Fibroblast of lung (primary cell): Measurements from ENCODE around the gene CSNK2A1. TPM values are rescaled to one million over a fixed set of nuclear protein-coding genes. Genes with fewer than 3 reads are reported as not detected.
A peak's percentile ranks its signal among the peaks of the same experiment; 100 is the strongest.

Source experiments
- DNase-seq, 2 donors: peaks; one replicate each; pipeline versions ENCODE4 v3.0.0 to v3.0.0-alpha.2; 2010; ENCODE audit warnings: low read depth in 2 of 2
- H2AFZ ChIP-seq: 2 replicates; pipeline ENCODE4 v1.5.1; 2012; ENCODE audit warnings: low read length, control low read depth, inconsistent platforms
- H3K27ac ChIP-seq: 2 replicates; pipeline ENCODE4 v1.5.1; 2011; ENCODE audit warnings: low read length, control low read depth; ENCODE audit not compliant: insufficient read depth
- H3K27me3 ChIP-seq: 2 replicates; pipeline ENCODE4 v1.5.1; 2011; ENCODE audit warnings: mild to moderate bottlenecking, low read length; ENCODE audit not compliant: control insufficient read depth, insufficient read depth
- H3K36me3 ChIP-seq: 2 replicates; pipeline ENCODE4 v1.5.1; 2011; ENCODE audit warnings: low read length; ENCODE audit not compliant: control insufficient read depth, insufficient read depth
- H3K4me1 ChIP-seq: 2 replicates; pipeline ENCODE4 v1.5.1; 2011; ENCODE audit warnings: low read length; ENCODE audit not compliant: control insufficient read depth, insufficient read depth; ENCODE audit errors: extremely low read depth
- H3K4me2 ChIP-seq: 2 replicates; pipeline ENCODE4 v1.5.1; 2011; ENCODE audit warnings: low read length, control low read depth; ENCODE audit not compliant: insufficient read depth; ENCODE audit errors: extremely low read depth
- H3K4me3 ChIP-seq, 4 experiments: fragments of 200-600 bp in 1 of 4; sonication (generic) in 1 of 4; replicated peaks in 1 of 4; 2 replicates each; pipeline ENCODE4 v1.5.1; 2011 to 2016; ENCODE audit warnings: low read length in 4 of 4, low read depth in 3 of 4, mild to moderate bottlenecking in 3 of 4, control low read depth in 2 of 4, inconsistent platforms in 1 of 4, mixed read lengths in 1 of 4; ENCODE audit not compliant: insufficient read depth in 1 of 4; ENCODE audit errors: control extremely low read depth in 1 of 4
- H3K79me2 ChIP-seq: 2 replicates; pipeline ENCODE4 v1.5.1; 2012; ENCODE audit warnings: mild to moderate bottlenecking, low read length, inconsistent platforms; ENCODE audit not compliant: control insufficient read depth, insufficient read depth
- H3K9ac ChIP-seq: 2 replicates; pipeline ENCODE4 v1.5.1; 2011; ENCODE audit warnings: mild to moderate bottlenecking, low read length, control low read depth; ENCODE audit not compliant: insufficient read depth
- H3K9me3 ChIP-seq: 2 replicates; pipeline ENCODE4 v1.5.1; 2012; ENCODE audit warnings: low read depth, low read length; ENCODE audit not compliant: control insufficient read depth, insufficient read depth
- H4K20me1 ChIP-seq: 2 replicates; pipeline ENCODE4 v1.5.1; 2011; ENCODE audit warnings: low read length; ENCODE audit not compliant: control insufficient read depth, insufficient read depth; ENCODE audit errors: extremely low read depth
- CTCF ChIP-seq, 2 donors: IDR thresholded peaks in 1 of 2; conservative IDR thresholded peaks in 1 of 2; 1 replicate in 1 of 2; 2 replicates in 1 of 2; pipeline ENCODE4 v1.5.1; 2011 to 2012; ENCODE audit warnings: low read length in 2 of 2, control low read depth in 1 of 2, inconsistent platforms in 1 of 2, low read depth in 1 of 2, mild to moderate bottlenecking in 1 of 2
- EZH2 ChIP-seq: IDR thresholded peaks from 2 replicates; pipeline ENCODE4 v1.5.1; 2012; ENCODE audit warnings: low read length, control low read depth, mild to moderate bottlenecking; ENCODE audit errors: missing control alignments
- polyA plus RNA-seq, 2 donors: library from polyadenylated mRNA; depleted of rRNA in 1 of 2; stranded (reverse) in 1 of 2; unstranded in 1 of 2; fragments of >200 nt; gene quantifications; 2 replicates each; pipeline ENCODE4 v1.2.1, GENCODE V29; 2011 to 2012; ENCODE audit warnings: missing spikeins in 1 of 2
- total RNA-seq: library from RNA; depleted of rRNA; stranded (reverse); fragments of >200 nt; gene quantifications from 2 replicates; pipeline ENCODE4 v1.2.1, GENCODE V29; 2014

CSNK2A1 gene
- total and polyA plus RNA-seq, 2 donors (not counting 1 experiment from before 2014, with no cell fraction given), result 120 to 124 TPM

GRCh38 chr20:521860-522259 lies 21.7 kb downstream of the CSNK2A1 start:
- no peak overlapping the region for H3K4me2 ChIP-seq
- H3K79me2 ChIP-seq, result peaks cover 67% of the 10 kb centered on the region
- H2AFZ ChIP-seq, result no peak overlapping the region
- no peaks in the 10 kb centered on the region for H3K36me3 ChIP-seq
- DNase-seq, result no peak
- no peaks in the 10 kb centered on the region for H3K27me3 ChIP-seq
- no peak overlapping the region for H3K4me3 ChIP-seq
- no peak for TF ChIP-seq EZH2
- no peak for TF ChIP-seq CTCF (conservative IDR thresholded peaks at IDR 0.05 in 1 of 2, IDR thresholded peaks at IDR 0.05 in 1 of 2; ENCODE audit: low read depth in 1 of 2, low read length in 2 of 2)
- no peak overlapping the region for H3K9ac ChIP-seq
- peaks cover 1% of the 10 kb centered on the region for H4K20me1 ChIP-seq
- H3K4me1 ChIP-seq, result no peaks in the 10 kb centered on the region
- no peak overlapping the region for H3K27ac ChIP-seq
- H3K9me3 ChIP-seq, result no peaks in the 10 kb centered on the region

GRCh38 chr20:519999-520398 lies 23.6 kb downstream of the CSNK2A1 start:
- Histone ChIP-seq H3K9me3 (no peaks in the 10 kb centered on the region), H3K9ac (no peak overlapping the region), H3K27me3 (no peaks in the 10 kb centered on the region), H3K36me3 (no peaks in the 10 kb centered on the region), H3K4me3 (no peak overlapping the region), H3K4me2 (no peak overlapping the region), H2AFZ (no peak overlapping the region), H3K79me2 (peaks cover 76% of the 10 kb centered on the region), H4K20me1 (peaks cover 8% of the 10 kb centered on the region), H3K4me1 (no peaks in the 10 kb centered on the region), H3K27ac (no peak overlapping the region)
- TF ChIP-seq EZH2 (no peak), CTCF (conservative IDR thresholded peaks at IDR 0.05 in 1 of 2, IDR thresholded peaks at IDR 0.05 in 1 of 2; ENCODE audit: low read depth in 1 of 2, low read length in 2 of 2) (no peak)
- DNase-seq, result no peak

- H3K4me3 ChIP-seq, result no peak overlapping the region
- H4K20me1 ChIP-seq, result peaks cover 9% of the 10 kb centered on the region
- peak in 1 of 2 donors; percentile 65 for DNase-seq
- no peaks in the 10 kb centered on the region for H3K9me3 ChIP-seq
- no peak for TF ChIP-seq EZH2
- peaks cover 82% of the 10 kb centered on the region for H3K79me2 ChIP-seq
- no peak overlapping the region for H3K4me2 ChIP-seq
- H3K27me3 ChIP-seq, result no peaks in the 10 kb centered on the region
- H3K27ac ChIP-seq, result no peak overlapping the region
- no peak overlapping the region for H2AFZ ChIP-seq
- no peak overlapping the region for H3K9ac ChIP-seq
- no peaks in the 10 kb centered on the region for H3K4me1 ChIP-seq
- H3K36me3 ChIP-seq, result no peaks in the 10 kb centered on the region
Measured at GRCh38 chr20:517221-517620, 26.4 kb downstream of the CSNK2A1 start.
